ENCODE data around the gene SLC22A5. TPM values are rescaled to one million over a fixed set of nuclear protein-coding genes. Genes with fewer than 3 reads are reported as not detected.
A peak's percentile ranks its signal among the peaks of the same experiment; 100 is the strongest.

The SLC22A5 gene
- total and polyA plus RNA-seq, 2 experiments from 2014 or later, result 14.7 to 20.8 TPM

DNA sequence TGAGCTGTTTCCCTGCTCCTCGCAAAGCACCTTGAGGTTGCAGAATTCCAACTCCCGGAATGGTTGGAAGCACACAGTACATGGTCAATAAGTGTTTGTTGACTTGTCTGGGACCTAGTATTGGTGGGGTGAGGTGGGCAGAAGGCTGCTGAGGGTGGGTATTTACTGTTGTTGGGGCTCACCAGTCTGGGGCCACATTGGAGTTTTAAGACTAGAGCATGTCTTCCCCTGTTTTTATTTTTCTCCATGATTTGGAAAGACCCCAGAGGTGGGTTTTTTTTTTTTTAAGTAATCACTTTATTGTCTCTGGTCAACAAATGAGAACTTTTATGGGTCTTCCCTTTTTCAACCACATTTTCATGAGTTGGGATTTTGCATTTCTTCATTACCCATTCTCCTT lies 65.9 kb downstream of the SLC22A5 start:
- no peaks in the 10 kb centered on the region for H3K9me2 ChIP-seq (replicated peaks; ENCODE audit: insufficient read depth)
- peak overlapping the region; percentile 20 for H3K27ac ChIP-seq
- peaks cover 31% of the 10 kb centered on the region for H3K4me1 ChIP-seq (ENCODE audit: insufficient read depth)
- H3K36me3 ChIP-seq (replicated peaks; ENCODE audit: insufficient read depth, low read depth), result no peaks in the 10 kb centered on the region
- TF ChIP-seq EZH2phosphoT487 (IDR thresholded peaks at IDR 0.05; ENCODE audit: low read depth, severe bottlenecking, unreplicated experiment), result no peak
- no peak for TF ChIP-seq EZH2 (IDR thresholded peaks at IDR 0.05; ENCODE audit: borderline replicate concordance)
- no peak for TF ChIP-seq CTCF (IDR thresholded peaks at IDR 0.05; ENCODE audit: poor library complexity)
- H2AFZ ChIP-seq, result no peak overlapping the region
- DNase-seq (ENCODE audit: low spot score), result no peak
- no peaks in the 10 kb centered on the region for H4K20me1 ChIP-seq (ENCODE audit: insufficient read depth, poor library complexity, severe bottlenecking)
- H3K9me3 ChIP-seq (ENCODE audit: low read depth), result no peaks in the 10 kb centered on the region
- WGBS (ENCODE audit: low lambda C conversion rate, missing lambda C conversion rate), result 68% methylated on average over 2 of the region's 2 CpGs
- H3K79me2 ChIP-seq, result peaks cover 3% of the 10 kb centered on the region
- no peaks in the 10 kb centered on the region for H3K27me3 ChIP-seq
- no peak overlapping the region for H3K4me3 ChIP-seq
- peak overlapping the region; percentile 31 for H3K4me2 ChIP-seq

- Histone ChIP-seq H3K27ac (no peak overlapping the region), H2AFZ (no peak overlapping the region), H3K4me2 (no peak overlapping the region), H4K20me1 (ENCODE audit: insufficient read depth, poor library complexity, severe bottlenecking) (no peaks in the 10 kb centered on the region), H3K9me2 (replicated peaks; ENCODE audit: insufficient read depth) (no peaks in the 10 kb centered on the region), H3K9me3 (ENCODE audit: low read depth) (no peaks in the 10 kb centered on the region), H3K36me3 (replicated peaks; ENCODE audit: insufficient read depth, low read depth) (no peaks in the 10 kb centered on the region), H3K79me2 (peaks cover 3% of the 10 kb centered on the region), H3K4me3 (no peak overlapping the region), H3K4me1 (ENCODE audit: insufficient read depth) (peaks cover 31% of the 10 kb centered on the region), H3K27me3 (no peaks in the 10 kb centered on the region)
- no peak for DNase-seq (ENCODE audit: low spot score)
- TF ChIP-seq CTCF (IDR thresholded peaks at IDR 0.05; ENCODE audit: poor library complexity) (no peak), EZH2 (IDR thresholded peaks at IDR 0.05; ENCODE audit: borderline replicate concordance) (no peak), EZH2phosphoT487 (IDR thresholded peaks at IDR 0.05; ENCODE audit: low read depth, severe bottlenecking, unreplicated experiment) (no peak)
- 93% methylated on average over 2 of the region's 2 CpGs for WGBS (ENCODE audit: low lambda C conversion rate, missing lambda C conversion rate)
Observed at GRCh38 chr5:132435886-132436285, 66.4 kb downstream of the SLC22A5 start.

- peak overlapping the region; percentile 60 for H3K27ac ChIP-seq
- peaks cover 3% of the 10 kb centered on the region for H3K79me2 ChIP-seq
- DNase-seq (ENCODE audit: low spot score), result no peak
- H2AFZ ChIP-seq, result no peak overlapping the region
- no peaks in the 10 kb centered on the region for H3K9me3 ChIP-seq (ENCODE audit: low read depth)
- H4K20me1 ChIP-seq (ENCODE audit: insufficient read depth, poor library complexity, severe bottlenecking), result no peaks in the 10 kb centered on the region
- TF ChIP-seq EZH2 (IDR thresholded peaks at IDR 0.05; ENCODE audit: borderline replicate concordance) (no peak), CTCF (IDR thresholded peaks at IDR 0.05; ENCODE audit: poor library complexity) (no peak), EZH2phosphoT487 (IDR thresholded peaks at IDR 0.05; ENCODE audit: low read depth, severe bottlenecking, unreplicated experiment) (no peak)
- no peak overlapping the region for H3K4me3 ChIP-seq
- H3K27me3 ChIP-seq, result no peaks in the 10 kb centered on the region
- no peaks in the 10 kb centered on the region for H3K9me2 ChIP-seq (replicated peaks; ENCODE audit: insufficient read depth)
- no peaks in the 10 kb centered on the region for H3K36me3 ChIP-seq (replicated peaks; ENCODE audit: insufficient read depth, low read depth)
- peaks cover 31% of the 10 kb centered on the region for H3K4me1 ChIP-seq (ENCODE audit: insufficient read depth)
- no peak overlapping the region for H3K4me2 ChIP-seq
- WGBS (ENCODE audit: low lambda C conversion rate, missing lambda C conversion rate), result 100% methylated on average over 3 of the region's 3 CpGs
Observed at GRCh38 chr5:132436936-132437335, 67.4 kb downstream of the SLC22A5 start.

All from hepatocyte (in vitro differentiated cells).